Central memory CD4-positive, alpha-beta T cell (primary cell): ENCODE measurements around the gene HCRT.

Source experiments
- DNase-seq: peaks from one replicate; pipeline ENCODE4 v3.0.0; 2022

Gene HCRT

DNA sequence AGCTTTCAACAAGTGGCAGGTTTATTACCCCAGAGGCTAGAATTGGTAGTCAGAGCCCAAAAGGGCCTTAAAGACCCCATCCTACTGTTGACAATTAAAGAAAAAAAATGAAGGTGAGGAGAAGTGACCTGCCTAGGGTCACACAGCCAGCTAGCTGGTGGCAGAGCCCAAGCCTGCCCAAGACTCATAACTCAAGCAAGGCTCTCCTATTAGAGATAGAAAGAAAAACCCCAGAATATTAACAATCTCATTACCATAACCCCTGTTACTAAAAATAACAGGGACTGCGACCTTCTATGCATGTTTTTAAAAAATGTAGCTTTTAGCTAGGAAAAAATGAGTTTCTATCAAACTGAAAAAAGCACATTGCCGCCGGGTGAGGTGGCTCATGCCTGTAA lies 48.6 kb downstream of the HCRT start:
- no peak for DNase-seq

DNA sequence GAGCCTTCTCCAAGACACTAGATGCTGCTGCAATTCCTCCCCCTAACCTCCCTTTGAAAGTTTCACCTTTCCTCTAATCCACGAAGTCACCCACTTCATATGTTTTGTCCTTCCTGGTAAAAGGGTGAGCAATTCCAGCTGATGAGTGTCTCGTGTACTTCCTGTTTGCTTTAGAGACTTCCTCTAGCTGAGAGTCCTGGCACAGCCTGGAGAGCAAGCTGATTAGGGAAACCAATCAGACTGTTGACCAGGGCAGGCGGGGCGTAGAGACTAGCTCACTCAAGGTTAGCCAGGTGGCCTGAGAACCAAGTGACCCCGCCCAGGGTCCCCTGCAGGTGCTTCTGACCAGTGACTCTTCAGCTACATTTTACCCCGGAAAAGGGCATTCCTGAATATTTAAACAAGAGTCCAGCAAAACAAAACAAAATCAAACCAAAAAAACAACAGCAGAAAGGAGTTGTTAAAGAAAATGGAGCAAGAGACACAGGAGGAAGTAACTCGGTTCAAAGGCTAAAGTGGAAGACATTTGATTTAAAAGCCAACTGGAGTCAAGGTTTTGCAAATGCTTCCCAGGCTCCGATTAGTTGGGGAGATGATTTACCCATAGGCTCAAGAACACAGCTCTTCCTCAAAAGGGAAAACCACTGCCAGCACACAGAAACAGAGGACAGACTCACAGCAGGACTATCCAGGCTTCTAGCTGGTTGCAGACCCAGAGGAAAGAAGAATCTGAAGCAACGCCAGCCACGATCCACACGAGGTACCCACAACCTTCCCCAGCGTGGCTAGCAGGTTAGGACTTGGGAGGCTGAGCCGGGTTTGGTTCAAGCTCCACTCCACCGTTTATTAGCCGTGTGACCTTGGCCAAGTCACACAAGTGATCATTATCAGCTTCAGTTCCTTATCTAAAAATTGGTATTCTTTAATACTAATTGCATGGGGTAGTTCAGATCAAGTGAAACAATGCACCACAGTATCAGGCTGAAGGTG lies 49.3 kb downstream of the HCRT start:
- DNase-seq: no peak

DNA sequence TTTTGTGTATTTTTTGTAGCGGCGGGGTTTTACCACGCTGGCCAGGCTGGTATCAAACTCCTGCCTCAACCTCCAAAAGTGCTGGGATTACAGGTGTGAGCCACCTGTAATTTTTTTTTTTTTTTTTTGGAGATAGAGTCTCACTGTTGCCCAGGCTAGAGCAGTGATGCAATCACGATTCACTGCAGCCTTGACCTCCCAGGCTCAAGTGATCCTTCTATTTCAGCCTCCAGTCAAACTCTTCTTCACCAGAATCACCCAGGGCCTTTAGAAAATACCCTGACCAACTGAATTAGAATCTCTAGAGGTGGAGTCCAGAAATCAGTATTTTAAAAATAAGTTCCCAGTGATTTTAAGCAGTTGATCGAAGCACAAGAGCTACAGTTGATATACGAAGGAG lies 50.1 kb downstream of the HCRT start:
- no peak for DNase-seq
